ENCODE results near the gene LAMA1.

DNA sequence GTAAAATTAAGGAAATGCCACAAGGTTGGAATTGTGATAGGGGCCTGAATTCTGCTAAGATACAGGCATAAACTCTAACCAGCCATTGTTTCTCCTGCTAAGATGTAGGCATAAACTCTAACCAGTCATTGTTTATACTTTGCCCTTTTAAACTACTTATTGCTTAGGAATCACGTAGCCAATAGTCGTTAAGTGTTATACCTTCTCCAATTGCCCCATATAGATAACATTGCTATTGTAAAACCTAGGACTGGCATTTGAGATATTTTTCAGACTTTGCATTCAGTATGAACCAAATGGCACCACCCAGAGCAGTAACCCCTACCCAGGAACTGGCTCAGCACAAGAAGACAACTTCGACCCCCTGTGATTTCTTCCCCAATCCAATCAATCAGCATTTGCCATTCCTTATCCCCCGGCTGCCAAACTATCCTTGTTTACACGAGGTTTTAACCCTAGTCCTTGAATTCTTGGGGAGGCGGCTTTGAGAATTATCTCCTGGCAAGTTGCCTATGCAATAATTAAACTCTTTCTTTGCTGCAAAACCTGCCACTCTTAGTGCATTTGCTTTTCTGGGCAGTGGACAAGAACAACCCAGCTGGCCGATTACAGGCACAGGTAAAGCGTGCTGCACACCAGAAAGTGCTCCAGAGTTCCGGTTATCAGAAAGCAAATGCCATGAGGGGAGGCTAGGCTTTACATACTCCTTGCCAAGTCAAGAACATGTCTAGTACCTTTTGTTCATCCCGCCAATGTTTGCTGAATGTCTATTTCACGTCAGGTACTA is 167.6 kb downstream of the LAMA1 start:
- TF ChIP-seq, protein P1, sequence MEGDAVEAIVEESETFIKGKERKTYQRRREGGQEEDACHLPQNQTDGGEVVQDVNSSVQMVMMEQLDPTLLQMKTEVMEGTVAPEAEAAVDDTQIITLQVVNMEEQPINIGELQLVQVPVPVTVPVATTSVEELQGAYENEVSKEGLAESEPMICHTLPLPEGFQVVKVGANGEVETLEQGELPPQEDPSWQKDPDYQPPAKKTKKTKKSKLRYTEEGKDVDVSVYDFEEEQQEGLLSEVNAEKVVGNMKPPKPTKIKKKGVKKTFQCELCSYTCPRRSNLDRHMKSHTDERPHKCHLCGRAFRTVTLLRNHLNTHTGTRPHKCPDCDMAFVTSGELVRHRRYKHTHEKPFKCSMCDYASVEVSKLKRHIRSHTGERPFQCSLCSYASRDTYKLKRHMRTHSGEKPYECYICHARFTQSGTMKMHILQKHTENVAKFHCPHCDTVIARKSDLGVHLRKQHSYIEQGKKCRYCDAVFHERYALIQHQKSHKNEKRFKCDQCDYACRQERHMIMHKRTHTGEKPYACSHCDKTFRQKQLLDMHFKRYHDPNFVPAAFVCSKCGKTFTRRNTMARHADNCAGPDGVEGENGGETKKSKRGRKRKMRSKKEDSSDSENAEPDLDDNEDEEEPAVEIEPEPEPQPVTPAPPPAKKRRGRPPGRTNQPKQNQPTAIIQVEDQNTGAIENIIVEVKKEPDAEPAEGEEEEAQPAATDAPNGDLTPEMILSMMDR (conservative IDR thresholded peaks at IDR 0.05; ENCODE audit: low read length): no peak
- TF ChIP-seq EZH2phosphoT487 (IDR thresholded peaks at IDR 0.05; ENCODE audit: borderline replicate concordance): no peak

Measured in Loucy (cell line).